NCI-H1105 (cell line): Measurements from ENCODE around the gene PRKAG2.
"Not testable (repeated sequence)": the region's sequence is repeated elsewhere in the genome, so short reads cannot be mapped to it uniquely, and the experiment has no call there.

Experiments
- DNase-seq: peaks from one replicate; lab custom pipeline; 2025; lab: John Stamatoyannopoulos, UW

PRKAG2 gene

GRCh38 chr7:151835636-151836035 is 41.3 kb downstream of the PRKAG2 start:
- DNase-seq = no peak

- no peak for DNase-seq
Observed at GRCh38 chr7:151834271-151835035, 42.5 kb downstream of the PRKAG2 start.

GRCh38 chr7:151833691-151834090 is 43.2 kb downstream of the PRKAG2 start:
- no peak for DNase-seq

- DNase-seq = no peak
Observed at GRCh38 chr7:151833213-151833651, 43.7 kb downstream of the PRKAG2 start.

GRCh38 chr7:151832656-151833055 is 44.3 kb downstream of the PRKAG2 start:
- no peak for DNase-seq

GRCh38 chr7:151832138-151832537 is 44.8 kb downstream of the PRKAG2 start:
- no peak for DNase-seq

- DNase-seq = no peak
Observed at GRCh38 chr7:151831606-151832005, 45.3 kb downstream of the PRKAG2 start.

- DNase-seq = no peak
Observed at GRCh38 chr7:151830121-151830830, 46.6 kb downstream of the PRKAG2 start.

GRCh38 chr7:151829707-151830106 is 47.2 kb downstream of the PRKAG2 start:
- DNase-seq = no peak

- no peak for DNase-seq
Observed at GRCh38 chr7:151827620-151828019, 49.3 kb downstream of the PRKAG2 start.

- DNase-seq = not testable (repeated sequence)
Observed at GRCh38 chr7:151826316-151826715, 50.6 kb downstream of the PRKAG2 start.

GRCh38 chr7:151825721-151826120 is 51.2 kb downstream of the PRKAG2 start:
- DNase-seq = no peak

GRCh38 chr7:151824373-151824933 is 52.5 kb downstream of the PRKAG2 start:
- DNase-seq = no peak

- no peak for DNase-seq
Observed at GRCh38 chr7:151823566-151824372, 53.1 kb downstream of the PRKAG2 start.

- no peak for DNase-seq
Observed at GRCh38 chr7:151822541-151823181, 54.3 kb downstream of the PRKAG2 start.

GRCh38 chr7:151821806-151822540 is 54.9 kb downstream of the PRKAG2 start:
- no peak for DNase-seq

GRCh38 chr7:151821226-151821625 is 55.7 kb downstream of the PRKAG2 start:
- no peak for DNase-seq

GRCh38 chr7:151820491-151821105 is 56.3 kb downstream of the PRKAG2 start:
- DNase-seq = no peak

- DNase-seq = no peak
Observed at GRCh38 chr7:151819866-151820265, 57.0 kb downstream of the PRKAG2 start.

GRCh38 chr7:151818674-151819519 is 58.0 kb downstream of the PRKAG2 start:
- DNase-seq = no peak
